ENCODE measurements around the gene ELK3.

DNA sequence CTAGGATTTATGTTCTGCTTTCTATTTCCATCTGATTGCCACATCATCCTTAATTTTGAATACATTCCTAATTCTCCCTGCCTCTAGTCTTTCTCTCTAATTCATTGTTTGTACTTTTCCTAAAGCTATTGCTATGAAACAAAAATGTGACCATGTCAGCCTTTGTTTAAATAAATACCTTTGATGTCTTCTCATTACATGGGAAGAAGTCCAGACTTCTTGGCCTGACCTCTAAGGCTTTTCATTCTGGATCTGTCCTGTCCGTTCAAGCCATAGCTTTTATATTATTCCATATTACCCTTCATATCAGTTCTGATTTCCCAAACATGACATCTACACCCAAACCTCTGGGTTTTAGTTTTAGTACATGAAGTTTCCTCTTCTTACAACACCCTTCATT lies 114.7 kb downstream of the ELK3 start:
- no peak for TF ChIP-seq ZFP82 (CRISPR knock-in tag; IDR thresholded peaks at IDR 0.05; ENCODE audit: borderline replicate concordance)
- no peak for TF ChIP-seq YEATS4 (CRISPR knock-in tag; IDR thresholded peaks at IDR 0.05; ENCODE audit: borderline replicate concordance)
- no peak for TF ChIP-seq EZH2 (conservative IDR thresholded peaks at IDR 0.05; ENCODE audit: low read depth, low read length)
- TF ChIP-seq FOXP1 (IDR thresholded peaks at IDR 0.05), result no peak
- no peak for TF ChIP-seq FOXP1 (CRISPR knock-in tag; IDR thresholded peaks at IDR 0.05)
- TF ChIP-seq SIN3A (IDR thresholded peaks at IDR 0.05; ENCODE audit: borderline replicate concordance, low read depth, low read length), result no peak
- TF ChIP-seq CHD4 (IDR thresholded peaks at IDR 0.05; ENCODE audit: borderline replicate concordance, low read length), result no peak
- TF ChIP-seq NR2C2 (CRISPR knock-in tag; IDR thresholded peaks at IDR 0.05; ENCODE audit: borderline replicate concordance), result no peak
- no peak for TF ChIP-seq POLR2A (IDR thresholded peaks at IDR 0.05; ENCODE audit: insufficient read depth in 1 of 2, low read depth in 2 of 2, low read length in 2 of 2)
- TF ChIP-seq, protein P1, sequence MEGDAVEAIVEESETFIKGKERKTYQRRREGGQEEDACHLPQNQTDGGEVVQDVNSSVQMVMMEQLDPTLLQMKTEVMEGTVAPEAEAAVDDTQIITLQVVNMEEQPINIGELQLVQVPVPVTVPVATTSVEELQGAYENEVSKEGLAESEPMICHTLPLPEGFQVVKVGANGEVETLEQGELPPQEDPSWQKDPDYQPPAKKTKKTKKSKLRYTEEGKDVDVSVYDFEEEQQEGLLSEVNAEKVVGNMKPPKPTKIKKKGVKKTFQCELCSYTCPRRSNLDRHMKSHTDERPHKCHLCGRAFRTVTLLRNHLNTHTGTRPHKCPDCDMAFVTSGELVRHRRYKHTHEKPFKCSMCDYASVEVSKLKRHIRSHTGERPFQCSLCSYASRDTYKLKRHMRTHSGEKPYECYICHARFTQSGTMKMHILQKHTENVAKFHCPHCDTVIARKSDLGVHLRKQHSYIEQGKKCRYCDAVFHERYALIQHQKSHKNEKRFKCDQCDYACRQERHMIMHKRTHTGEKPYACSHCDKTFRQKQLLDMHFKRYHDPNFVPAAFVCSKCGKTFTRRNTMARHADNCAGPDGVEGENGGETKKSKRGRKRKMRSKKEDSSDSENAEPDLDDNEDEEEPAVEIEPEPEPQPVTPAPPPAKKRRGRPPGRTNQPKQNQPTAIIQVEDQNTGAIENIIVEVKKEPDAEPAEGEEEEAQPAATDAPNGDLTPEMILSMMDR (CRISPR knock-in tag; IDR thresholded peaks at IDR 0.05), result no peak
- TF ChIP-seq ZNF777 (CRISPR knock-in tag; IDR thresholded peaks at IDR 0.05), result no peak
- TF ChIP-seq, protein P2, sequence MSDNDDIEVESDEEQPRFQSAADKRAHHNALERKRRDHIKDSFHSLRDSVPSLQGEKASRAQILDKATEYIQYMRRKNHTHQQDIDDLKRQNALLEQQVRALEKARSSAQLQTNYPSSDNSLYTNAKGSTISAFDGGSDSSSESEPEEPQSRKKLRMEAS (IDR thresholded peaks at IDR 0.05), result no peak
- TF ChIP-seq ZNF121 (CRISPR knock-in tag; IDR thresholded peaks at IDR 0.05), result no peak
- TF ChIP-seq, protein P3, sequence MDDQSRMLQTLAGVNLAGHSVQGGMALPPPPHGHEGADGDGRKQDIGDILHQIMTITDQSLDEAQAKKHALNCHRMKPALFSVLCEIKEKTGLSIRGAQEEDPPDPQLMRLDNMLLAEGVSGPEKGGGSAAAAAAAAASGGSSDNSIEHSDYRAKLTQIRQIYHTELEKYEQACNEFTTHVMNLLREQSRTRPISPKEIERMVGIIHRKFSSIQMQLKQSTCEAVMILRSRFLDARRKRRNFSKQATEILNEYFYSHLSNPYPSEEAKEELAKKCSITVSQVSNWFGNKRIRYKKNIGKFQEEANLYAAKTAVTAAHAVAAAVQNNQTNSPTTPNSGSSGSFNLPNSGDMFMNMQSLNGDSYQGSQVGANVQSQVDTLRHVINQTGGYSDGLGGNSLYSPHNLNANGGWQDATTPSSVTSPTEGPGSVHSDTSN (CRISPR knock-in tag; IDR thresholded peaks at IDR 0.05; ENCODE audit: borderline replicate concordance), result no peak
- TF ChIP-seq MYC (CRISPR knock-in tag; IDR thresholded peaks at IDR 0.05; ENCODE audit: borderline replicate concordance), result no peak

Data from HepG2 (cell line).